IMR-90 (cell line): ENCODE data around the gene FADS1. TPM values are rescaled to one million over a fixed set of nuclear protein-coding genes. Genes with fewer than 3 reads are reported as not detected.

ENCODE experiments used
- ATAC-seq: fragments of 200-7000 bp; cut with Tn5 transposase; 2 replicates; pipeline ENCODE4 v1.9.1; 2020; ENCODE audit warnings: low read depth, mild to moderate bottlenecking, moderate library complexity
- BruUV-seq: library from RNA; stranded (reverse); fragments of 400-500 nt; replicated peaks from 2 replicates; lab custom pipeline; 2021; lab: Mats Ljungman, UMichigan
- CTCF ChIA-PET: fragments of 300-600 bp; formaldehyde crosslinking; extraction: SDS; loops from one replicate; lab custom pipeline; 2021; ENCODE audit warnings: antibody characterized with exemption; lab: Yijun Ruan, JAX
- POLR2A ChIA-PET: fragments of 300-600 bp; sonication (Branson Sonifier 250); formaldehyde crosslinking; loops from one replicate; lab custom pipeline; 2022; ENCODE audit warnings: antibody characterized with exemption; ENCODE audit not compliant: unreplicated experiment; lab: Charles Lee
- DNase-seq: peaks from one replicate; pipeline ENCODE4 v3.0.0; 2013
- H2AFZ ChIP-seq: replicated peaks from 2 replicates; pipeline ENCODE3; 2013; ENCODE audit warnings: low read length, mild to moderate bottlenecking; ENCODE audit not compliant: poor library complexity
- H2AK5ac ChIP-seq: 2 replicates; pipeline ENCODE4 v1.6.1; 2013; ENCODE audit warnings: low read depth, low read length, inconsistent platforms
- H2AK9ac ChIP-seq: replicated peaks from 2 replicates; pipeline ENCODE3; 2013; ENCODE audit warnings: mild to moderate bottlenecking, low read depth, low read length, moderate library complexity; ENCODE audit not compliant: poor library complexity
- H2BK120ac ChIP-seq: 2 replicates; pipeline ENCODE4 v1.6.1; 2013; ENCODE audit warnings: low read depth, low read length, inconsistent platforms
- H2BK15ac ChIP-seq: 3 replicates; pipeline ENCODE4 v1.6.1; 2013; ENCODE audit warnings: low read depth, low read length, inconsistent platforms
- H2BK20ac ChIP-seq: 2 replicates; pipeline ENCODE4 v1.6.1; 2013; ENCODE audit warnings: low read depth, mild to moderate bottlenecking, inconsistent platforms, low read length, moderate library complexity
- H2BK5ac ChIP-seq: 2 replicates; pipeline ENCODE4 v1.6.1; 2013; ENCODE audit warnings: mild to moderate bottlenecking, low read depth, low read length, inconsistent platforms; ENCODE audit not compliant: poor library complexity, severe bottlenecking
- H3K14ac ChIP-seq: replicated peaks from 2 replicates; pipeline ENCODE4 v1.6.1; 2013; ENCODE audit warnings: low read depth, low read length, inconsistent platforms
- H3K18ac ChIP-seq: 2 replicates; pipeline ENCODE4 v1.6.1; 2013; ENCODE audit warnings: low read depth, low read length, control low read depth
- H3K23ac ChIP-seq: 2 replicates; pipeline ENCODE4 v1.6.1; 2013; ENCODE audit warnings: low read depth, low read length, inconsistent platforms
- H3K27ac ChIP-seq: 2 replicates; pipeline ENCODE4 v1.5.1; 2013; ENCODE audit warnings: mild to moderate bottlenecking, control low read depth, low read length; ENCODE audit not compliant: insufficient read depth
- H3K27me3 ChIP-seq: 2 replicates; pipeline ENCODE4 v1.6.1; 2013; ENCODE audit warnings: low read length; ENCODE audit not compliant: control insufficient read depth, insufficient read depth
- H3K36me3 ChIP-seq: 2 replicates; pipeline ENCODE4 v1.6.1; 2013; ENCODE audit warnings: low read length, mixed read lengths; ENCODE audit not compliant: control insufficient read depth, insufficient read depth
- H3K4ac ChIP-seq: 2 replicates; pipeline ENCODE4 v1.6.1; 2013; ENCODE audit warnings: low read depth, low read length, inconsistent platforms
- H3K4me1 ChIP-seq: 2 replicates; pipeline ENCODE4 v1.6.1; 2013; ENCODE audit warnings: low read length, mixed read lengths; ENCODE audit not compliant: control insufficient read depth, insufficient read depth
- H3K4me2 ChIP-seq: 2 replicates; pipeline ENCODE4 v1.6.1; 2013; ENCODE audit warnings: low read depth, mild to moderate bottlenecking, control low read depth, low read length, moderate library complexity
- H3K4me3 ChIP-seq: 2 replicates; pipeline ENCODE4 v1.5.1; 2013; ENCODE audit warnings: low read depth, mild to moderate bottlenecking, control low read depth, low read length, moderate library complexity; ENCODE audit not compliant: insufficient read depth
- H3K56ac ChIP-seq: 2 replicates; pipeline ENCODE4 v1.6.1; 2013; ENCODE audit warnings: low read length, inconsistent platforms; ENCODE audit not compliant: insufficient read depth; ENCODE audit errors: extremely low read depth
- H3K79me1 ChIP-seq, 2 experiments: 2 replicates each; pipeline ENCODE4 v1.6.1; 2013; ENCODE audit warnings: low read length in 2 of 2, inconsistent platforms in 1 of 2, low read depth in 1 of 2
- H3K9ac ChIP-seq: 2 replicates; pipeline ENCODE4 v1.6.1; 2013; ENCODE audit warnings: low read depth, low read length, control low read depth
- H3K9me1 ChIP-seq: 2 replicates; pipeline ENCODE4 v1.6.1; 2013; ENCODE audit warnings: low read length, inconsistent platforms; ENCODE audit not compliant: insufficient read depth
- H3K9me3 ChIP-seq: 2 replicates; pipeline ENCODE4 v1.6.1; 2013; ENCODE audit warnings: low read length; ENCODE audit not compliant: control insufficient read depth, insufficient read depth
- H4K20me1 ChIP-seq: 2 replicates; pipeline ENCODE4 v1.6.1; 2013; ENCODE audit warnings: low read length, inconsistent platforms; ENCODE audit not compliant: insufficient read depth
- H4K5ac ChIP-seq: 2 replicates; pipeline ENCODE4 v1.6.1; 2013; ENCODE audit warnings: mild to moderate bottlenecking, low read depth, low read length, control low read depth
- H4K8ac ChIP-seq, 2 experiments: 2 replicates each; pipeline ENCODE4 v1.6.1; 2013; ENCODE audit warnings: low read depth in 2 of 2, low read length in 2 of 2, control low read depth in 1 of 2, inconsistent platforms in 1 of 2
- H4K91ac ChIP-seq: 2 replicates; pipeline ENCODE4 v1.6.1; 2013; ENCODE audit warnings: low read depth, low read length, inconsistent platforms; ENCODE audit not compliant: insufficient read depth
- BHLHE40 ChIP-seq: fragments of 150-350 bp; IDR thresholded peaks from 2 replicates; pipeline ENCODE4 v1.6.1; 2016; ENCODE audit warnings: mild to moderate bottlenecking, low read depth, low read length
- CEBPB ChIP-seq: IDR thresholded peaks from 2 replicates; pipeline ENCODE4 v1.6.1; 2012; ENCODE audit warnings: low read depth, low read length, improper control_type of control experiment
- CHD1 ChIP-seq: IDR thresholded peaks from 2 replicates; pipeline ENCODE4 v1.6.1; 2012; ENCODE audit warnings: low read depth, low read length, improper control_type of control experiment
- CTCF ChIP-seq: conservative IDR thresholded peaks from 2 replicates; pipeline ENCODE4 v1.5.1; 2012; ENCODE audit warnings: mild to moderate bottlenecking, low read depth, low read length, improper control_type of control experiment
- ELK1 ChIP-seq: fragments of 150-350 bp; IDR thresholded peaks from 2 replicates; pipeline ENCODE4 v1.6.1; 2016; ENCODE audit warnings: low read depth, mild to moderate bottlenecking, low read length, moderate library complexity, borderline replicate concordance
- FOS ChIP-seq: fragments of 150-350 bp; IDR thresholded peaks from 2 replicates; pipeline ENCODE4 v1.6.1; 2016; ENCODE audit warnings: low read depth, low read length
- MAFK ChIP-seq: IDR thresholded peaks from 2 replicates; pipeline ENCODE4 v1.6.1; 2012; ENCODE audit warnings: low read depth, low read length, improper control_type of control experiment
- MAZ ChIP-seq: IDR thresholded peaks from 2 replicates; pipeline ENCODE4 v1.6.1; 2012; ENCODE audit warnings: low read depth, mild to moderate bottlenecking, low read length, improper control_type of control experiment, moderate library complexity, borderline replicate concordance
- MXI1 ChIP-seq: IDR thresholded peaks from 2 replicates; pipeline ENCODE4 v1.6.1; 2012; ENCODE audit warnings: low read depth, mild to moderate bottlenecking, low read length, moderate library complexity, borderline replicate concordance
- NFE2L2 ChIP-seq: fragments of 150-350 bp; IDR thresholded peaks from 2 replicates; pipeline ENCODE4 v1.6.1; 2016; ENCODE audit warnings: low read depth, mild to moderate bottlenecking, low read length
- POLR2A ChIP-seq: IDR thresholded peaks from 2 replicates; pipeline ENCODE4 v1.6.1; 2012; ENCODE audit warnings: mild to moderate bottlenecking, low read depth, low read length
- RAD21 ChIP-seq: IDR thresholded peaks from 2 replicates; pipeline ENCODE4 v1.6.1; 2012; ENCODE audit warnings: low read length, improper control_type of control experiment
- RCOR1 ChIP-seq: IDR thresholded peaks from 2 replicates; pipeline ENCODE4 v1.6.1; 2012; ENCODE audit warnings: mild to moderate bottlenecking, low read length, improper control_type of control experiment; ENCODE audit not compliant: insufficient replicate concordance
- RFX5 ChIP-seq: IDR thresholded peaks from 2 replicates; pipeline ENCODE4 v1.8.0; 2012; ENCODE audit warnings: low read depth, mild to moderate bottlenecking, low read length, moderate library complexity
- SMC3 ChIP-seq: fragments of 150-350 bp; IDR thresholded peaks from 2 replicates; pipeline ENCODE4 v1.6.1; 2016; ENCODE audit warnings: low read depth, mild to moderate bottlenecking, antibody characterized with exemption, low read length, moderate library complexity
- USF2 ChIP-seq: fragments of 150-350 bp; IDR thresholded peaks from 2 replicates; pipeline ENCODE4 v1.6.1; 2017; ENCODE audit warnings: mild to moderate bottlenecking, antibody characterized with exemption, low read length, low read depth
- WGBS, 2 experiments: methylation state at CpG; one replicate each; pipeline versions ENCODE4 v1.1.5 to v1.1.7; 2013; ENCODE audit warnings: missing lambda C conversion rate in 2 of 2; ENCODE audit not compliant: insufficient read length in 1 of 2; ENCODE audit errors: extremely low coverage in 2 of 2; 5-methylcytosine and 5-hydroxymethylcytosine counted together
- dilution Hi-C: fragments of 300-500 bp; cut with HindIII; formaldehyde crosslinking; loops from one replicate; pipeline ENCODE4 v1.14.3; 2018; ENCODE audit warnings: low sequenced_read_pairs; ENCODE audit not compliant: unreplicated experiment
- in situ Hi-C: fragments of 300-500 bp; cut with MboI; formaldehyde crosslinking; loops from 3 replicates; pipeline ENCODE4 v1.14.3; 2019; ENCODE audit warnings: low sequenced_read_pairs, inconsistent platforms, mixed read lengths
- intact Hi-C: fragments of 100-400 bp; cut with micrococcal nuclease; formaldehyde crosslinking; loops from 2 replicates; pipeline ENCODE4 v1.10.0; 2022
- polyA plus RNA-seq, 3 experiments: library from polyadenylated mRNA; depleted of rRNA; stranded (reverse); fragments of >200 nt; gene quantifications; 2 replicates each; pipeline ENCODE4 v1.2.3, GENCODE V29; 2012; ENCODE audit warnings: low replicate concordance in 1 of 3
- total RNA-seq: library from RNA; depleted of rRNA; stranded (reverse); fragments of >200 nt; gene quantifications from 2 replicates; pipeline ENCODE4 v1.2.3, GENCODE V29; 2012

The FADS1 gene
- total and polyA plus RNA-seq, 2 of the 4 experiments (the other 2 are of a cell fraction) = 16.3 to 18.4 TPM

GRCh38 chr11:61768376-61769076 is 48.3 kb downstream of the FADS1 start:
- in situ Hi-C loops (no loop called here), dilution Hi-C loops (no loop called here), intact Hi-C loops (no loop called here)
- BruUV-seq = no TSS peak
- H3K23ac ChIP-seq = no peak overlapping the region
- H3K9me3 ChIP-seq = no peaks in the 10 kb centered on the region
- no CpG with 5 or more reads among the region's 11 CpGs for WGBS, 2 experiments
- H2AK9ac ChIP-seq = peak overlapping the region; percentile 57
- no peak for TF ChIP-seq NFE2L2
- TF ChIP-seq SMC3 = no peak
- TF ChIP-seq FOS = no peak
- no peak for TF ChIP-seq CTCF
- TF ChIP-seq CEBPB = no peak
- TF ChIP-seq RCOR1 = no peak
- no peak for TF ChIP-seq ELK1
- no peak for TF ChIP-seq BHLHE40
- no peak for TF ChIP-seq MAZ
- TF ChIP-seq MAFK = no peak
- no peak for TF ChIP-seq CHD1
- TF ChIP-seq RAD21 = no peak
- no peak for TF ChIP-seq RFX5
- TF ChIP-seq POLR2A = no peak
- TF ChIP-seq USF2 = no peak
- TF ChIP-seq MXI1 = no peak
- ChIA-PET CTCF (no interaction called here), POLR2A (no interaction called here)
- no peak overlapping the region for H3K9ac ChIP-seq
- H2BK5ac ChIP-seq = no peak overlapping the region
- no peak overlapping the region for H3K4ac ChIP-seq
- no peaks in the 10 kb centered on the region for H3K9me1 ChIP-seq
- H4K91ac ChIP-seq = no peak overlapping the region
- no peak overlapping the region; a peak in 1 of 4 replicates for H4K8ac ChIP-seq
- DNase-seq (no peak), ATAC-seq (no peak)
- H3K79me1 ChIP-seq = no peaks in the 10 kb centered on the region; a peak in 1 of 4 replicates
- H3K4me2 ChIP-seq = no peak overlapping the region
- peaks cover 10% of the 10 kb centered on the region for H3K4me1 ChIP-seq
- no peak overlapping the region for H2AFZ ChIP-seq
- H3K4me3 ChIP-seq = no peak overlapping the region
- no peak overlapping the region for H2BK20ac ChIP-seq
- no peak overlapping the region for H3K27ac ChIP-seq
- H4K5ac ChIP-seq = no peak overlapping the region; the same call in 1 of the 2 replicates
- no peaks in the 10 kb centered on the region for H3K36me3 ChIP-seq
- no peaks in the 10 kb centered on the region for H3K27me3 ChIP-seq
- H3K14ac ChIP-seq = no peak overlapping the region
- no peak overlapping the region for H2BK15ac ChIP-seq
- H3K56ac ChIP-seq = no peak overlapping the region
- no peak overlapping the region for H3K18ac ChIP-seq
- H2AK5ac ChIP-seq = no peak overlapping the region
- no peak overlapping the region for H2BK120ac ChIP-seq
- H4K20me1 ChIP-seq = no peaks in the 10 kb centered on the region
